ENCODE measurements around the gene GSTP1.

GSTP1 gene

GRCh38 chr11:67606492-67607295, 23.1 kb downstream of the GSTP1 start, which contains the start of gene NDUFV1:
Gene NDUFV1, plus strand, starts transcription at chr11:67606936. Its CDS starts 69 bp downstream, at chr11:67607005.
- TF ChIP-seq CTCF (conservative IDR thresholded peaks at IDR 0.05; ENCODE audit: low read depth), result peak; percentile 44
- peak; percentile 81 for DNase-seq (ENCODE audit: low spot score)
- POLR2A ChIA-PET (ENCODE audit: low non-redundant PET), result interaction anchor here (0.8 to 1.5 kb wide), 2 partner anchors 23 to 24 kb away, joined by 3 read pairs; partner anchors contain the start of gene NUDT8
- CTCF ChIA-PET, result no interaction called here
- H3K27ac ChIP-seq, result peak within 1 kb of the TSS; percentile 74

DNA sequence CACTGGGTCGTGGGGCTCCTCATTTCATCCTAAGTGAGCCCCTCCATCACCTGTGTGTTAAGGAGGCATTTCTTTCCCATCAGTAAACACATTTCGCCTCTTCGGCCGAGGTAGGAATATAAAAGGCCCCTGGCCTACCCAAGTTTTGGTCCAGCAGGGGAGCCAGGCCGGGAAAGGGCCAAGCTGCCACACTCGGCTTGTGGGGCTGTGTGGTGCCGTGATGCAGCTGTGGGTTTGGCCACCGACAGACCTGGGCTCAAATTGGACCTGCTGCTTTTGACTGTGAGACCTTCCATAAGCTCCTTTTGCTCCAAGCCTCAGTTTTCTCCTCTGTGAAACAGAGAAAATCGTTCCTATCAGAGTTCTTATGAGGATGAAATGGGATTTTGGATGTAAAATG, 23.9 kb downstream of the GSTP1 start:
- no peak for DNase-seq (ENCODE audit: low spot score)
- peak overlapping the region; percentile 74 for H3K27ac ChIP-seq
- TF ChIP-seq CTCF (conservative IDR thresholded peaks at IDR 0.05; ENCODE audit: low read depth), result no peak
- CTCF ChIA-PET, result interaction anchor here (0.6 kb wide), 3 partner anchors 15 to 90 kb away, joined by 3 read pairs; partner anchors contain the start of gene NUDT8
- POLR2A ChIA-PET (ENCODE audit: low non-redundant PET), result interaction anchor here (0.8 to 1.5 kb wide), 2 partner anchors 22 to 25 kb away, joined by 3 read pairs; partner anchors contain the start of gene NUDT8

GRCh38 chr11:67608486-67608885, 24.9 kb downstream of the GSTP1 start:
- H3K27ac ChIP-seq, result no peak overlapping the region
- ChIA-PET POLR2A (ENCODE audit: low non-redundant PET) (interaction anchor here (0.6 kb wide), 1 partner anchor 225 kb away, joined by 7 read pairs; no protein-coding TSS in a partner anchor), CTCF (no interaction called here)
- no peak for TF ChIP-seq CTCF (conservative IDR thresholded peaks at IDR 0.05; ENCODE audit: low read depth)
- no peak for DNase-seq (ENCODE audit: low spot score)

DNA sequence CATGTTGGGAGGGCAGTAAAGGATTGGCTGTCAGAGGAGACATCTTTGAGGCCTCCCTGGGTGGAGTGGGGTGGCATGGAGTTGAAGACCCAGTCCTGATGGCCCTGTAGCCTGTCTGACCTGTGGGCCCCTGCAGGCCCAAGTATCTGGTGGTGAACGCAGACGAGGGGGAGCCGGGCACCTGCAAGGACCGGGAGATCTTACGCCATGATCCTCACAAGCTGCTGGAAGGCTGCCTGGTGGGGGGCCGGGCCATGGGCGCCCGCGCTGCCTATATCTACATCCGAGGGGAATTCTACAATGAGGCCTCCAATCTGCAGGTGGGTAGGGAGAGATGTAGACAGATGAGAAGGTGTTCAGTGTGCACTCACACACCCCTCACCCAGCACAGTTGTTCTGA, 25.7 kb downstream of the GSTP1 start:
- ChIA-PET CTCF (no interaction called here), POLR2A (ENCODE audit: low non-redundant PET) (no interaction called here)
- DNase-seq (ENCODE audit: low spot score), result no peak
- no peak for TF ChIP-seq CTCF (conservative IDR thresholded peaks at IDR 0.05; ENCODE audit: low read depth)
- no peak overlapping the region for H3K27ac ChIP-seq

- CTCF ChIA-PET, result no interaction called here
- POLR2A ChIA-PET (ENCODE audit: low non-redundant PET), result no interaction called here
- DNase-seq (ENCODE audit: low spot score), result no peak
- no peak for TF ChIP-seq CTCF (conservative IDR thresholded peaks at IDR 0.05; ENCODE audit: low read depth)
- H3K27ac ChIP-seq, result peak overlapping the region; percentile 15; the same call in 1 of the 2 replicates
These were observed 26.8 kb downstream of the GSTP1 start for GRCh38 chr11:67610302-67610868.

GRCh38 chr11:67611165-67611564, 27.6 kb downstream of the GSTP1 start:
- POLR2A ChIA-PET (ENCODE audit: low non-redundant PET), result no interaction called here
- DNase-seq (ENCODE audit: low spot score), result no peak
- TF ChIP-seq CTCF (conservative IDR thresholded peaks at IDR 0.05; ENCODE audit: low read depth), result no peak
- peak overlapping the region; percentile 15 for H3K27ac ChIP-seq
- CTCF ChIA-PET, result no interaction called here
